Kidney tubule cell (primary cell): ENCODE data around the gene UMOD.

ENCODE experiments used
- DNase-seq: peaks from one replicate; pipeline ENCODE4 v3.0.0-alpha.2; 2018; ENCODE audit warnings: low spot score

UMOD gene

DNA sequence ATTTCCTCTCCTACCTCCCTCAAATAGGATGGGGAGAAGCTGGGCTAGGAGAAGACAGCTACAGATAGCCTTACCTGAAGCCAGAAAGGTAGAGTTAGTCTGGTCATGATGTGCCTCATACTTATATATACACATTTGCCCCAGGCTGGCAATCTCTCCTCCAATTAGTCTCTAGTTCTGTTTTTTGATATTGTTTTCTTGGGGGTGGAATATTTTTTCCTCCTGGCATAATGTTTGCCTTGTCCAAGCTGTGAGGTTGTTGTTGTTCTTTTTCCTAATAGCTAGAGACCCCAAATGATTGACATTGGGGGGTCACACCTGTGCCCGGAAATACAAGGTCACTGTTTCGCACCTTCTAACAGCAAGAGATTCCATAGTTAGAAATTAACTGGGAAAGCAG, at the start of gene UMOD:
Gene UMOD, minus strand, starts transcription at position 101 of the 400 bp plus-strand sequence. CDS start 1,978 bp downstream, outside the sequence.
- no peak for DNase-seq

DNA sequence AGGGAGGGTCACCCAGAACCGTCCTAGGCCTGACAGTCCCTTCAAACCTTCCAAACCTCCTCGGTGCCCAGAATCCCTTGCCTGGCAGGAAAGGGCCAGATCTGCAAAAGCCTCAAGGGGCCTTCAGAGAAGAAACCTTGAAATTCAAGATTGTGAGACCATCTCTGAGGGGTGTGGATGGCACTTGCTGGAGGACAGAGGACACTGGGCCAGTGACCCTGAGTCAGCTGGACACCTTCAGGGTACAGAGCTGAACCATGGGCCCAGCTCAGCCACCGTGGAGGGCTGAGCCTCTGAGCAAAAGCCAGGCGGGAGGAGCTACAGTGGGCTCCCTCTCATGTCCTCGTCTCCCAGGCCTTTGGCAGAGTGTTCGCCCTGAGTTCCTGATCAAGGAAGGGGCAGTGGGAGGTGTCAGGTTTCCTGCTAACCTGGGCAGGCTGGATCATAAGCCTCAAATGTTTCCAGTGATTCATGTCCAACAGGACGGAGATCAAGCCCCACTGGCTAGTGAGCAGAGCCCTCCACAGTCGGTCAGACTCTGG, 49.0 kb upstream of the UMOD start:
- peak; percentile 57 for DNase-seq

DNA sequence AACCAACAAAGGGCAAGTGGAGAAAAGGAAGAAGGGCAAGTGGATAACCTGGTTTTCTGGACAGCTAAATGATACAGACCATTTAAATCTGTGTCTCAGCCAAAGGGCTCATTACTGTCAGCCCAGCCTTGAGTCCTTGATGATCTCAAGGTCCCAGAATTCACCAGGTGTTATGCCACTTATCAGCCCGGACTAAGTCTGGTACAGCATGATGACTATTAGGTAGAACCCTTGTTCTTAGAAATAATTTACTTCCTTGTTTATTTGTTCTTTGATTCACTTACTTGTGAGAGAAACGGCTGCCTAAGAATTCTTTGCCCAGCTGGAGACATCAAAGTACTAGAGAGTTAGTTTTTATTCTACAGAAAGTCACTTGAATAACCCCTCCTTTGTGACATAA, 48.6 kb upstream of the UMOD start:
- DNase-seq: peak; percentile 62

DNA sequence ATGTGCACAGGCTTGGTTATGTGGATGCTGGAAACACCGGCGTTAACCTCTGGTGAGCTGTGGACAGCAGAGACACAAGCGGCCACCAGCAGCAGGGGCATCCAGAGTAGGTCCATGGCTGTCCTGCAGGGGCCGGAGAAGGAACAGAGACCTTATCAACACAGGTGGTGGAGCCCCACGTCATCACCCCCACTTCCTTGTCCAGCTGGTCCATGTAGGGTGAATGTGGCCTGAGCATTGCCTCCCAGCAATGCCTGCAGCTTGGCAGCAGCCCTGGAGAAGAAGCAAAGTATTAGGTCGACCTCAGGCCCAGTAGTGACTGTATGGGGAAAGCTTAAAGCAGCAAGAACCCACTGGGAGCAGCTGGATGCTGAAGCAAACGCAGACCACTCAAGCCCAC, 46.7 kb upstream of the UMOD start:
- no peak for DNase-seq

DNA sequence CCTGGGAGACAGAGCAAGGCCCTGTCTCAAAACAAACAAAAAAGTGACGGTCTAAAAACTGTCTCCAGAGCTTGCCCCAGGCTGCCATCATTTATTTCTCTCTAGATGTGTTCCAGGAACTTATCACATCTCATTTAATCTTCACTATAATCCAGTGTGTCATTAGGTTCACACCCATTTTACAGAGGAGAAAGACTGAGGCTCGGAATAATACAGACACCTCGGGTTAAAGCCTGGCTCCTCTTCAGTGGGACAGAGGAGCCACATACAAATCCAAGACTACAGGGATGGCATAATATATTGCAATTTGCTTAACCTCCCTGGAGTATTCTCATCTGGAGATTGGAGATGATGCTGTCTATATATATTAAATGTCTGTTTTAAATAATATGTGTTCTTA, 46.1 kb upstream of the UMOD start:
- DNase-seq: no peak

DNA sequence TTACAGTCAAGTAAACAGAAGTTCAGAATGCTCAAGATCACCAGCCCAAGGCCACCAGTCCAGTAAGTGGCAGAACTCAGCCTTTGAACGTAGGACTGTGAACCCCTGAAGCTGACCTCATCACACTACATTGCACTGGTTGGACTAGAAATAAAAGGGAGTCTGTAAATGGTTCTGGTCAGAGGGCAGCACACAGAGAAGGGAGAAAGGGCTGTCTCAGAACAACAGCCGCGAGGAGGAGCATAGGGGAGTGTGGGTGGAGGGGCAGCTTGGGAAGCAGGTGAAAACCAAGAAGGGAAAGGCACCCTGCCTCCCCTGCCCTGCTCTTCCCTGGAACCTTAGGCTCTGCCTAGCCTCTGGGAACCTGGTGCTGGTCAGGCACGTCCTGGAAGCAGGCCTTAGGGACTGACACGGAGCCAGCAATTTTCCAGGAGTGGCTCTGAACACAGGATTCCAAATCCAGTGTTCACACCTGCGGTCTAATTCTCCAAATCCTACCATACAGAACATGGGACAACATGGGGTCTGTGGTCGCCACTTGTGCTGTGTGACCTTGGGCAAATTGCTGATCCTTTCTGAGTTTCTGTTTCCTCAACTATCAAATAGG, 45.1 kb upstream of the UMOD start:
- DNase-seq: no peak

DNA sequence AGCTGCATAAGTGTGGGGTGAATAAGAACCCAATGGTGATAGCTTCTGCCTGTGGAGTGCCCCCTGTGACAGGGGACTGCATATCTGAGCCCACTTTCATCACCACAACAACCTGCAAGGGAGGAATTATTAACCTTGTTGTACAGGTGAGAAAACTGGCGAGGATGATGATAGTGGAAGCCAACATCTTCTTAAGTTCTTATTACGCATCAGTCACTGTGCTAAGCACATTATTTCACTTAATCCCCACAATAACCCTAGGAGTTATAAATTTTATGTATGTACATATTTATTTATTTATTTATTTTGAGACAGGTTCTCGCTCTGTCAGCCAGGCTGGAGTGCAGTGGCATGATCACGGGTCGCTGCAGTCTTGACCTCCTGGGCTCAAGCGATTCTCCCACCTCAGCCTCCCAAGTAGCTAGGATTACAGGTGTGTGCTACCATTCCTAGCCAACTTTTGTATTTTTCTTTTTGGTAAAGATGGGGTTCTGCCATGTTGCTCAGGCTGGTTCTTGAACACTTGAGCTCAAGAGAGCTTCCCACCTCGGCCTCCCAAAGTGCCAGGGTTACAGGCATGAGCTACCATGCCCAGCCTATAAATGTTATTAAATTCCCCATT, 44.4 kb upstream of the UMOD start:
- DNase-seq: no peak

DNA sequence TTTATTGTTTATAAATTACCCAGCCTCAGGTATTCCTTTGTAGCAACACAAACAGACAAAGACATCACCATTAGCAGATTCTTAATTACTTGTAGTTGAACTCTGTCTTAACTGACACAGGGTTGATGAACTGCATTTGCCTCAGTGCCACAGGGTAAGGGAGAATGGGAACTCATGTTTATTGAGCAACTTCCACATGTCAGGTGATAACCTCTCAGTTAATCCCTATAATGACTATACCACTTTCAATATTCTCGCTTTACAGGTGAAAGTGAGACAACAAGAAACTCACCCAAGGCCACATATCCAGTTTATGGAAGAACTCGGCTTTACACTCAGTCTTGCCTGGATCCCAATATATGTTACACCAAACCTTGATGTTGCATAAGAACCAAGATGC, 43.4 kb upstream of the UMOD start:
- no peak for DNase-seq

DNA sequence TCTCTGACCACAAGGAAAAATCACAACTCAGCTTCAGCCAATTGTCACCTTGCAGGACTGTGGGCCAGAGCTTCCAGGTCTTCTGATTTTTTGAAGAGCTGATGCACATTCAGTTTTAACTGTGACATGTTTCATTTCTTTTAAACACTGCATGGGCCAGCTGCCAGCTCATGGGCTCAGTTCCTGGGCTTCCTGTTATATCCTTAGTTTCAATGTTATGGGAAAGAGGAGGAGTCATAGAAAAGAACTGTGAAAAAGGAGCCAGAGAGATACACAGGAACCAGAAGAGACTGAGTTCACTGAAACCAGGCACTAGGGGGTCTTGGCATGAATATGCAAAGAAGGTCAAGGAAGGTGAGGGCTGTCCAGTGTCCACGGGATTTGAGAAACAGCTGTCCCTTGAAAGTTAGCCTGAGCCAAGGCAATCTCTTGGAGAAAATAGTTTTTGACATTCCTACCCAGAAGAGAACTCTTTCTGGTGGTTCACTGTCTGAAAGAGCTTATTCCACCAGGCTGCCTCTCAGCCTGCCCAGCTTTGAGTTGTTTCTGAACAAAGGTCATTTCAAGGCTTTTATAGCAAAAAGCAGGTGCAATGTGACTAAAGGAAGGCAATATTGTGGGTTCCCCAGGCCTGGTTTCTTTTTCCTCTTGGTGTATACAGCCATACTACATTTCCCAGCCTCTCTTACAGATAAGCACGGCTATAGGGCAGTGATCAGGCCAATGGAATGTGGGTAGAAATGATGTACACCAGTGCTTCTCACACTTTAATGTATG, 41.5 kb upstream of the UMOD start:
- peak; percentile 24 for DNase-seq

DNA sequence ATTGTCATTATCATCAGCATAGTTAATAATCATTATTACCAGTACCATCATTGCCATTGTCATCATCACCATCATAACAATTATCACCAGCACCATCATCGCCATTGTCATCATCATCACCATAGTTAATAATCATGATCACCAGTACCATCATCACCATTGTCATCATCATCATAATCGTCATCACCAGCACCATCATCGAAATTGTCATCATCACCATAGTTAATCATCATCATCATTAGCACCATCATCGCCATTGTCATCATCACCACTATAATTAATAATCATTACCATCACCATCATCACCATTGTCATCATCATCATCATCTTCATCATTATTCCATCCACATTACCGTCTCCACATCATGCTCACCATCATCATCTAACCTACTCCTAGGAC, 38.5 kb upstream of the UMOD start:
- DNase-seq: no peak

DNA sequence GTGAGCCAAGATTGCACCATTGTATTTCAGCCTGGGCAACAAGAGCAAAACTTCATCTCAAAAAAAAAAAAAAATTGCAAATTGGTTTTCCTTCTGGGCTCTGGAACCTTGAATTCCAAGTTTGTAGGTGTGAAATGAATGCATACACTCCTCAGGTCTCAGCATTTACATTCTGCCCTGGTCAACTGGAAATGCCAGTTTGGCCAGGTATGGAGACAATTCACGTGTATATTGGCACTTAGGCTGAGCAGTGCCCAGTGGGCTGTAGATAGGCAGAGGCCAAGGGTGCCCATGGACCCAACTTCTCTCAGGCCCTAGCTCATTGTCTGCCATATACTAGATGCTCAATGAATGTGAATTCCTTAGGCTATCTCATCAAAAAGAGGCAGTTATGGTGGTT, 36.3 kb upstream of the UMOD start:
- no peak for DNase-seq

DNA sequence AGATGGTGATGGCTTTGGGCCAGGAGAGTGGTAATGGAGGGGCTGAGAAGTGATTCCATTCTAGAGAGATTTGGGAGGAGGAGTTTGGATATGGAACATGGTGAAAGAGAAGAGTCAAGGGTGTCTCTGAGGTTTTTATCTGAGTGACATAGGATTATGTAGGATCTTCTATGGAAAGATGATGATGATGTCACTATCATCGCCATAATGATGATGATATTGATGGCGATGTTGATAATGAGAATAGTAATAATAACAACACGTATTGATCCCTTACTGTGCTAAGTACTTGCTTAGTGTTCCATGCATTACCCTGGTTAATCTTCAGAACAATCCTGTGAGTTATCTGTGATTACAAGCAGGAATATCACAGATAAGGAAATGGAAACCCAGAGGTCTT, 35.5 kb upstream of the UMOD start:
- DNase-seq: no peak

DNA sequence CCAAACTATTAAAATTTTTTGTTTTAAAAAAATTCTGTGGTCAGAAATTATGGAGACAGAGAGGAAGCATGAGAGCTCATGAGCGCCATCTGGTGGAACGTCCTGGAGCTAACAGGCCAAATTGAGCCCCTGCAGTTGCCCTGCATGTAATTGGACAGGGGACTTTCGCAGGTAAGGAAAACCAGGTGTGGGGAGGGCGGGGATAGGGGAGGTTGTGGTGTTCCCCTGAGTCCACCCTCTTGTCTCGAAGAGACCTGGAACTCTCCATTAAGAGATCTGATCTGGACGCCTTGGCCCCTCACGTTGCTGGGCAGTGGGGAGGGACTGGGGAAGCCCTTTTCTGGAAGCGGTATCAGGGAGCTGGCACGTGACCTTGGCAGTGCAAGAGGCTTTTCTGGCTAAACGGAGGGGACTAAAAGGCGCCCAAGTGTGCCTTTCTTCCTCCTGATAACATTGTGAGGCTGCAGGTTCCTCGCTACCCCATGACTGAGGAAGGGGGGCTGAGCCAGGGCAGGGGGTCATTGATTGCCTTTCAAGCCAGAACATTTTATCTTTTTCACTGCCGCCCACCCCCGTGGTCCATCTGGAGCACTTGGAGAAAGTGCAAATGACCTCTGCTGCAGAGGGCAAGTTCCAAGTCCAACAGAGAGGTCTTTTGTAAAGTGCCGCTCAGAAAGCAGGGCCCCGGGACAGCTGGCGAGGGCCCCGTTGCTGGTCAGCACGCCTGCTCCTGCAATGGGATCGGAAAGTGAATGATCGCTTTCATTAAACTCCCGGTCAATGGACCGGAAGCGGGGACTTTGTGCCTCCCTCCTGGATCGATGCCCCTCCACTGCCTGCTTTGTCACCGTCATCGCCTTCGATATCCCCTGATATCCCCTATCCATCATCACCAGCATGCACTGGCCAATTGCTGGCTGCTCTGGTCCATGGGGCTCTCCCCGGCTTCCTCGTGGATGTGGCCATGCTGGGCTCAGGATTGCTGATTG, 33.6 kb upstream of the UMOD start:
- DNase-seq: peak; percentile 53

DNA sequence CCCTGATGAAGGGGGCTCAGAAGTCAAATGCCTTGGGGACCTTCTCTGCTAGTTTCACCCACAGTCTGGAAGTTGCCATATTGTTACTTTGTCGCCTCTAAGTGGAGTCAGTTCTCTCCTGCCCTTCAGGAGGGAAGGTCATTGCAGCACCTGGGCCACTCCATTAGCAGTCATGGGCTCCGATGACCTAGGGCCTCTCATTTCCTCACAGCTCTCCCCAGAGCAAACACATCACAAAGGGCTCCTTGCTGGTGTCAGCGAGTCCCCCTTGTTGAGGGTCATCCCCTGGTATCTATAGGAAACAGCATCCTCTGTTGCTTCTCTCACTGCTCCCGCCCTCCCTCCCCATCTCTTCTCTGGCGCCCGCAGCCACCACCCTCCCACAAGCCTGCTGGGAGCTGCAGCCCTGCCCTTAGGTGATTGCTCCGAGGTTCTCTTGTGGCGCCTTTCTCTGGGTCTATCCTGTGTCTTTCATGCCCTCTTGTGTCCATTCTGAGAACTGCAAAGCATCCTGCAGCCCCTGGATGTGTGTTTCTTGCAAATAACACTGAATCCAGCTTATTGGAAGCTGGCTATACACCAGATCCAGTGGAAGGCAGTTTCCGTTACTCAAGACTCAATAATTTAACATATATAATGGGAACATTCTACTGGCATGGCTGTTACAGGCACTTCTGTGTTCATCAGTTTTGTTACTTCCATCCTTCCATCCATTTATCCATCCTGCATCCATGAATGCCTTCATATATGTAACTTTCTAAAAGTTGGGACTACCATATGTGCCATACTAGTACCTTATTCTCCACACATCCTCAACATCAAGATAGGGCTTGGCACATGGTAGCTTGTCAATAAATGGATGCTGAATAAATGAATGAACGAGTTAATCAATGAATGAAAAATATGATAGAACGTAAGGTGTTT, 30.9 kb upstream of the UMOD start:
- peak; percentile 78 for DNase-seq

DNA sequence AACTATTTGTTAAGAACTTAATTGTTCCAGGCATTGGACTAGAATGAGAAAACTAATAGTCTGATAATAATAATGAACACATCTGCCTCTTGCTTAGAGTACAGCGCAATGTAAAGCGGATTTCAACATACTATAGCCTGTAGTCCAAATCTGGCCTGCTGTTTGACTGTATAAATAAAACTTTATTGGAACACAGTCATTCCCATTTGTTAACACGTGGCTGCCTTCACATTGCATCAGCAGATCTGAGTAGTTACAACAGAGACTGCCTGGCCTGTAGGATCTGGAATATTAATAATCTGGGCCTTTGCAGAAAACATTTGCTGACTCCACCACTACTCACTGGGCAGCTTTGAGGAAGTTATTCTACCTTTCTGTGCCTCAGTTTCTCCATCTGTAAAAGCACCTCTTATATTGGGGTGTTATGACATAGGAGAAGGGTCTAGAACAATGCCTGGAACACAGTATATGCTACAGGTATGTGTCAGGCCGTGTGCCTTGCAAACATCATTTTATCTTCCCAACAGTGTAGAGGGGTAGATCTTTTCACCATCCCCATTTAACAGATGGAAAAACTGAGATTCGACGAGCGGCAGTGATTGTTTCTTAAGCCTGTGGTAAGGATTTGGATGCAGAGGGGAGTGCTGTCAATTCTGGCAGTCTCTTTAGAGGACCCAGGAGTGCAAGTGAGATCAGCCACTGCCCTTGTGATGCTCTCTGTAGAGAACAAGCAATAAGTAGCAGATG, 29.9 kb upstream of the UMOD start:
- no peak for DNase-seq

DNA sequence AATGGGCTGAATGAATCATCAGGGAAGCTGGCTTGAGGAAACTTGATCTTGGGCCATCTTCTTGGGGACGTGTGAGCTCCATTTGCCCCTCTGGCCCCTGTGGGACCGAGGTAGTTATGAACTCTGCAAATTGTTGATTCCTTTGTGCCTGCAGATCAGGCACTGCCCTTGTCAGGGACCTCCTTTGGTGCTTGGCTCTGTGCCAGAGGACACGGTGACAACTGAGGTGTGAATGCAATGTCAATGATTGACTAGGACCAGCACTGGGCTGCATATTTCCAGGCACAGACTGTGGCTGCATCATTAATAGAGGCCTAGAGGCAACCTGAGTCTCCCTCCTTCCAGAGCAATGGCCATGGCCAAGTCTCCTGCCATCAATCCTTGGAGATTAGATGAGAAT, 28.3 kb upstream of the UMOD start:
- peak; percentile 86 for DNase-seq

DNA sequence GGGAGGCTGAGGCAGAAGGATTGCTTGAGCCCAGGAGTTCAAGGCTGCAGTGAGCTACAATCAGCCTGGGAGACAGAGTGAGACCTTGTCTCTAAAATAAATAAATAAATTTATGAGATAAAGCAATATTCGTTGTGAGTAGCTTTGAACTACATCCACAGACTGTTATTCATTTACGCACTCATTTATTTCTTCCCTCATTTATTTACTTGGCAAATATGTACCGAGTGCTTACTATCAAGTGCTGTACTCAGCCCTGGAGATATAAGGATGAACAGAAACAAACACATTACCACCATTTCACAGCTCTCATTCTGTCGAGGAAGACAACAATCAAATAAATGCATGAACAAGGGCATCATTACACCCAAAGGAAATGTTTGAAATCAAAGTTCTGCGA, 24.7 kb upstream of the UMOD start:
- DNase-seq: no peak

DNA sequence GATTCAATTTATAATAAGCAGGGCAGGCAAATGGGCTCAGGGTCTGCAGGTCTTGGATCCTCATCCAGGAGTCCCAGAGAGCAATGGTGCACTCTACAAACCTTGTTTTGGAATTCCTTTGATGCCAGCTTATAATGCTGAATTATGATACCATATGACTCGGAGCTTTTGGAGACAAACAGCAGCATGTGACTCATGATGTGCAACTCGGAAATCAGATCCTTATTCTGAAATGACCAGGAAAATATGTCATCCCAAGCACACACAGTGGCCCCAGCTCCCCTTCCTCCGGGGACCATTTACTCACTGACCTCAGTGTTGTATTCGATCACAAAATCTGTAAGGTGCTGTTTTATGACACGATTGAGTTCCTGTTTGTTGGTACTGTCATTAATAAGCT, 20.2 kb upstream of the UMOD start:
- DNase-seq: peak; percentile 68

DNA sequence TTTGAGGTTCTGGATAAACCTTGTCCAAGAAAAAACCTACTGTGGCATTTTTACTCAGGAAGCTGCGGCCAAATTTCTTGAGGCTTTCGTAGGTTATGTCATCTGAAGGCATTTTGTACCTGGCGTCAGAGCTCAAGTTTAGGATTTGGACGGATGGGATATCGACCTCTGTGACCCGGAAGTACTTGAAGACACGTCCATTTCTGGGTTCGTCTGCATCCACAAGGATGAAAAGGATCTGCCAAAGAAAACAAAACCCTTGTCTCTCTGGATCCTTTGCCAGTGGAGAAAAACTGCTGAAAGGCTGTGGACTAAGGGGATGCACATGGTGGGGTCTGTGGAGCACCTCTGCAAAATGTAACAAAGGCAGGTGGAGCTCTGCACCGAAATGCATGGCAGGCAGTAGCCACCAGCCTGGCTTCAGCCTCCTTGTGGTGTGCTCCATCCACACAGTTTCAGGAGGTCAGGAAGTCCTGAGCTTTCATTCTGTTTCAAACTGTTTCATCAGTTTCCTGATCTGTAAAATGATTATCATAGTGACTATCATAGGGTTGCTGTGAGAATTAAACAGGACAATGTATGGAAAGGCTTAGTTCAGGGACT, 17.0 kb upstream of the UMOD start:
- DNase-seq: no peak

DNA sequence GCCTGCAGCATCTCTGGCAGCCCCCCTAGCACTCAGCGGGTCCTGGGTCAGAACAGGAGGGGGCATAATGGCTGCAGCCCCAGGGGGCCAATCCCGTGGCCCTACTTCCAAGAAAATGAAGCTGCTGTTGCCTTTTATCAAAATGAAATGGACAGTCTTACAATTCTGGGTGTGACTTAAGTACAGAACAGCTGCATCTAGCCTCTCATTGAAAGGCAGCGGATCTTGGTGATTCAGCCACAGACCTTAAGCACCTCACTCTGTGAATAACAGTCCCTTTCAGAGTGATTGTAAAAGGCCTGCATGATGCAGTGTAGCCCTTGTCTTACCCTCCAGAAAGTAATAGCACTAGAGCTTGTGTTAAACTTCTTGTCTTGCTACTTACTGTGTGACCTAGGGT, 11.5 kb upstream of the UMOD start:
- no peak for DNase-seq
